ENCODE results near the gene CDCA8.

CDCA8 gene

GRCh38 chr1:37660664-37661063 lies 31.7 kb upstream of the CDCA8 start:
- TF ChIP-seq, protein P1, sequence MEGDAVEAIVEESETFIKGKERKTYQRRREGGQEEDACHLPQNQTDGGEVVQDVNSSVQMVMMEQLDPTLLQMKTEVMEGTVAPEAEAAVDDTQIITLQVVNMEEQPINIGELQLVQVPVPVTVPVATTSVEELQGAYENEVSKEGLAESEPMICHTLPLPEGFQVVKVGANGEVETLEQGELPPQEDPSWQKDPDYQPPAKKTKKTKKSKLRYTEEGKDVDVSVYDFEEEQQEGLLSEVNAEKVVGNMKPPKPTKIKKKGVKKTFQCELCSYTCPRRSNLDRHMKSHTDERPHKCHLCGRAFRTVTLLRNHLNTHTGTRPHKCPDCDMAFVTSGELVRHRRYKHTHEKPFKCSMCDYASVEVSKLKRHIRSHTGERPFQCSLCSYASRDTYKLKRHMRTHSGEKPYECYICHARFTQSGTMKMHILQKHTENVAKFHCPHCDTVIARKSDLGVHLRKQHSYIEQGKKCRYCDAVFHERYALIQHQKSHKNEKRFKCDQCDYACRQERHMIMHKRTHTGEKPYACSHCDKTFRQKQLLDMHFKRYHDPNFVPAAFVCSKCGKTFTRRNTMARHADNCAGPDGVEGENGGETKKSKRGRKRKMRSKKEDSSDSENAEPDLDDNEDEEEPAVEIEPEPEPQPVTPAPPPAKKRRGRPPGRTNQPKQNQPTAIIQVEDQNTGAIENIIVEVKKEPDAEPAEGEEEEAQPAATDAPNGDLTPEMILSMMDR (IDR thresholded peaks at IDR 0.05; ENCODE audit: low read depth, low read length) = no peak
- TF ChIP-seq MYC (IDR thresholded peaks at IDR 0.05; ENCODE audit: low read depth, low read length) = no peak
- TF ChIP-seq POLR2A (IDR thresholded peaks at IDR 0.05; ENCODE audit: extremely low read depth, insufficient read length) = no peak
- TF ChIP-seq MAX (IDR thresholded peaks at IDR 0.05; ENCODE audit: low read depth, low read length) = no peak
- no peak overlapping the region for H3K4me3 ChIP-seq (ENCODE audit: low read depth, low read length)

GRCh38 chr1:37661401-37661800 lies 30.9 kb upstream of the CDCA8 start:
- TF ChIP-seq MYC (IDR thresholded peaks at IDR 0.05; ENCODE audit: low read depth, low read length) (no peak), POLR2A (IDR thresholded peaks at IDR 0.05; ENCODE audit: extremely low read depth, insufficient read length) (no peak), MAX (IDR thresholded peaks at IDR 0.05; ENCODE audit: low read depth, low read length) (no peak)
- TF ChIP-seq, protein P1 (IDR thresholded peaks at IDR 0.05; ENCODE audit: low read depth, low read length) = no peak

More at GRCh38 chr1:37660664-37661063, 31.7 kb upstream of the CDCA8 start:
- DNase-seq (ENCODE audit: low read depth) = no peak

DNA sequence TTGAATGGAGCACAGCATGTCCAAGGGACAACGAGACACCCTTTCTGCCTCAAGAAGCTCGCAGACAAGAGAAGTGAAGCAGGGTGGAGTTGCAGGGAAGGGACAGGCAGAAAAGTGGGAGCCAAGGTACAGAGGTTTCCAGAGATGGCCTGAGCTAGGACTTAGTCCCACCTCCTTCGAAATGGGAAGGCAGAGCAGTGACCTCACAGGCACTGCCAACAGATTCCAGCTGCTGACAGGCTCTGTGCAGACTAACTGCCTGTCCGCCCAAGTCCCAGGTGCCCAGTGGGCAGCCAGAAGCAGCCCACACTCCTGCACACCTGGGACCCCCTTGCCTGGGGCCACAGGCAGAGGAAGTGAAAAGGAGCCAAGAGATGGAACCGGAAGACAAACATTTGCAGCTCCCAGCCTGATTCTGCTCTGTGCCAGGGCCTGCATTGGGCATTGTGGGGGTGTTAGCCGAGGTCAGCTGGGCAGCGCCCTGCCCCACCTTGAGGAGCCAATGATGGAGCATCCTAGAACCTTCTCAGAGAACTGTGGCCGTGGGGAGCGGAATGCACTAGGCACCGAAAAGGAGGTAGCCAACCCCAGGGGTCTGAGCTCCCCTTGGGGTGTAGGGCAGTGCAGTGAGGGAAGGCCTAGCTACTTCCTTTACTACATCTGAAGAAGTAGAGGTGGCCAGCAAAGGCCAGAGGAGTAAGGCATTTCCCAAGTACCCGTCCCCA lies 30.1 kb upstream of the CDCA8 start:
- no peak for DNase-seq (ENCODE audit: low read depth)
- H3K4me3 ChIP-seq (ENCODE audit: low read depth, low read length) = no peak overlapping the region
- no peak for TF ChIP-seq MYC (IDR thresholded peaks at IDR 0.05; ENCODE audit: low read depth, low read length)
- no peak for TF ChIP-seq POLR2A (IDR thresholded peaks at IDR 0.05; ENCODE audit: extremely low read depth, insufficient read length)
- TF ChIP-seq, protein P1 (IDR thresholded peaks at IDR 0.05; ENCODE audit: low read depth, low read length) = no peak
- TF ChIP-seq MAX (IDR thresholded peaks at IDR 0.05; ENCODE audit: low read depth, low read length) = no peak

More at GRCh38 chr1:37661401-37661800, 30.9 kb upstream of the CDCA8 start:
- DNase-seq (ENCODE audit: low read depth) = no peak
- H3K4me3 ChIP-seq (ENCODE audit: low read depth, low read length) = no peak overlapping the region

DNA sequence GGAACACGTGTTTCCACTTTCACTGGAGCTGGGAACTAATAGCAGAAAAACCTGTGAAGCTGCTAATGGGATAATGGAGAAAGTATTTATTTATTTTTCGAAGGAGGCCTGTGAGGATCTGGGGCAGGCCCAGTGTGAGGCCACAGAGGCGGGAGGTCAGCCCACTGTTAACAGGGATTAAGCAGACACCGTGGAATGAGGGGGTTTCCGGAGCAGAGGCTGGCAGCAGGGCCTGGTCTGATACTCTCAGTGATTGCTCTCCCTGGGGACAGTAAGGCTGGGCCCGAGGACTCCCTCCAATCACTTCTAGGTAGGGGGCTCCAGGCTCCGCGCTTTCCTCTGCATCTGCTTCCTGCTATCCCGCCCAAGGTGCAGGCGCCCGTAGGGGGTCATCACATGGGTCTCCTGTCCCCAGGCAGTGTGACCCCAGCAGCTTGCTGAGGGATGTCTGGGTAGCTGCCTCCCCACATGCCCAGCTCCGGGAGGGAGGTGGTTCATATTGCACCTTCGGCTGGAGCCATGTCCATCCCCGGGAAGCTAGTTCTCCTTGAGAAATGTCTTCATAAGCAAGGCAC lies 28.8 kb upstream of the CDCA8 start:
- TF ChIP-seq MYC (IDR thresholded peaks at IDR 0.05; ENCODE audit: low read depth, low read length) (no peak), MAX (IDR thresholded peaks at IDR 0.05; ENCODE audit: low read depth, low read length) (no peak)
- no peak for DNase-seq (ENCODE audit: low read depth)
- H3K4me3 ChIP-seq (ENCODE audit: low read depth, low read length) = no peak overlapping the region

GRCh38 chr1:37666241-37666867 lies 26.0 kb upstream of the CDCA8 start:
- no peak for DNase-seq (ENCODE audit: low read depth)
- no peak for TF ChIP-seq POLR2A (IDR thresholded peaks at IDR 0.05; ENCODE audit: extremely low read depth, insufficient read length)
- no peak for TF ChIP-seq MYC (IDR thresholded peaks at IDR 0.05; ENCODE audit: low read depth, low read length)
- TF ChIP-seq, protein P1 (IDR thresholded peaks at IDR 0.05; ENCODE audit: low read depth, low read length) = no peak
- no peak for TF ChIP-seq MAX (IDR thresholded peaks at IDR 0.05; ENCODE audit: low read depth, low read length)
- no peak overlapping the region for H3K4me3 ChIP-seq (ENCODE audit: low read depth, low read length)

Measured in NB4 (cell line).